C4-2B (cell line): Measurements from ENCODE around the gene SLC1A2.

Source experiments
- H3K27ac ChIP-seq: fragments of 450-650 bp; 2 replicates; pipeline ENCODE4 v1.5.1; 2017
- ZFX ChIP-seq: fragments of 450-650 bp; IDR thresholded peaks from 2 replicates; pipeline ENCODE4 v1.6.1; 2017
- TF ChIP-seq, protein P1 (sequence below): fragments of 450-650 bp; conservative IDR thresholded peaks from 2 replicates; pipeline ENCODE4 v1.5.1; 2017; ENCODE audit warnings: mild to moderate bottlenecking

Gene SLC1A2

DNA sequence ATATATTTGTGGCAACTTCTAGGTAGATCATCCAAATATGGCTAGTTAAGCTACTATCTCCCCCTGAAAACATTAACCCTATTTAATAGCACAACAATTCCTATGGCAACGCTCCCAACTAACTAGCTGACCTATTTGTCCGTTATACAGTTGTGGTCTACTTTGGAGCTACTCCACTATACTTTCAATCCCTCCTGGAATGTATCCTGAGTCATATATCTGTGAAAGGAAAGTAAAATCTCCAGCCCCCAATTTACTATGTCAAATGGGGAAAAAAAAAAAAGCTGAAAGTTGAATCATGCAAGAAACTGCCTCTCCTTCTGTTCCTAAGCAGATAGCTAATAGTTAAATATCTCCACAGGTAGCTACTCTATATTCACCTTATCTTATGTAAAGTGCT, 151.9 kb downstream of the SLC1A2 start:
- H3K27ac ChIP-seq: no peak overlapping the region
- TF ChIP-seq, protein P1, sequence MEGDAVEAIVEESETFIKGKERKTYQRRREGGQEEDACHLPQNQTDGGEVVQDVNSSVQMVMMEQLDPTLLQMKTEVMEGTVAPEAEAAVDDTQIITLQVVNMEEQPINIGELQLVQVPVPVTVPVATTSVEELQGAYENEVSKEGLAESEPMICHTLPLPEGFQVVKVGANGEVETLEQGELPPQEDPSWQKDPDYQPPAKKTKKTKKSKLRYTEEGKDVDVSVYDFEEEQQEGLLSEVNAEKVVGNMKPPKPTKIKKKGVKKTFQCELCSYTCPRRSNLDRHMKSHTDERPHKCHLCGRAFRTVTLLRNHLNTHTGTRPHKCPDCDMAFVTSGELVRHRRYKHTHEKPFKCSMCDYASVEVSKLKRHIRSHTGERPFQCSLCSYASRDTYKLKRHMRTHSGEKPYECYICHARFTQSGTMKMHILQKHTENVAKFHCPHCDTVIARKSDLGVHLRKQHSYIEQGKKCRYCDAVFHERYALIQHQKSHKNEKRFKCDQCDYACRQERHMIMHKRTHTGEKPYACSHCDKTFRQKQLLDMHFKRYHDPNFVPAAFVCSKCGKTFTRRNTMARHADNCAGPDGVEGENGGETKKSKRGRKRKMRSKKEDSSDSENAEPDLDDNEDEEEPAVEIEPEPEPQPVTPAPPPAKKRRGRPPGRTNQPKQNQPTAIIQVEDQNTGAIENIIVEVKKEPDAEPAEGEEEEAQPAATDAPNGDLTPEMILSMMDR: no peak
- TF ChIP-seq ZFX: no peak

DNA sequence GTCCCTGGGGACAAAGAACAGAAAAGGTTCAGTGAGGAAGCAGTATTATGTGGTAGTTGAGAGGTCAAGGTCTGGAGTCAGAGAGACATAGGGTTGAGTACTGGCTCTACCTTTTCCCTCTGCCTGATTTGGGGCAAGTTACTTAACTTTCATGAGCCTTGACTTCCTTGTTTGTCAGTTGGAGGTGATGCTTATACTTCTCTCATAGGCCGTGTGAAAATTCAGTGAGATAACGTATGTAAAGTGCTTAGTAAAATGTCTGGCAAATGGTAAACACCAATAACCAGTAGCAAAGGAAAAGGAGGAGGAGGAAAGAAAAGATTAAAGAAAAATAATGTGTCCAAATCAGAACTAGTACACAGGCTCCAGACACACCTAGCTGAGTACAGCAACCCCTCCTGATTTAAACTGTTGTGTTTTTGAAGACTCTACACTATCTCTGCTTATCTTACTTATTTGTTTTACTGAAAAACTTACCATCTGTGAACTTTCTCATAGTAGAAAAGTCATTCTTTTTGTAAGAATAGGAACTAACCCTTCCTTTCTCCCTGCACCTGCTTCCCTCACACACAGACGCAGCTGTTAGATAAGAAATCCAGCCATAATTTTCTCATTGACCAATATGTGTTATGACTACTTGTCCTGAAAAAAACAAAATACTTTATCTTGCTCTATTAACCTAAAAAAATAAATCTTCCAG, 153.5 kb downstream of the SLC1A2 start:
- TF ChIP-seq, protein P1: no peak
- TF ChIP-seq ZFX: no peak
- no peak overlapping the region for H3K27ac ChIP-seq

DNA sequence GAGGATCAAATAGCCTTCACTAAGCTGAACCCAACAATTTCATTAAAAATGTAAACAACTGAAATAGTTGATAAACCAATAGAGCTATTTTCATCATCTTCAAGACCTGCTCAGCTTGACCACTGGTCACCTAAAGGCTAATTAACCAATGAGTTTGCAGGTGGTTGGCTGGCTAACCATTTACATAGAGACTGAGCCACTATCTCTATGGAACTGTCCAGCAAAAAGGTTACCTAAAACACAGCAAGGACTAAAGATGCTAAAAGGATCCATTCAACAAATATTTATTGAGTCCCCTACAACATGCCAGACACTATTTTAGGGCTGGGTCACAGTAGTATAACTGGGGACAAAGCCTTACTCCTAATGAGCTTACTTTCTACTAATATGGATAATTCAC, 156.6 kb downstream of the SLC1A2 start:
- H3K27ac ChIP-seq: no peak overlapping the region
- no peak for TF ChIP-seq ZFX
- TF ChIP-seq, protein P1: no peak

DNA sequence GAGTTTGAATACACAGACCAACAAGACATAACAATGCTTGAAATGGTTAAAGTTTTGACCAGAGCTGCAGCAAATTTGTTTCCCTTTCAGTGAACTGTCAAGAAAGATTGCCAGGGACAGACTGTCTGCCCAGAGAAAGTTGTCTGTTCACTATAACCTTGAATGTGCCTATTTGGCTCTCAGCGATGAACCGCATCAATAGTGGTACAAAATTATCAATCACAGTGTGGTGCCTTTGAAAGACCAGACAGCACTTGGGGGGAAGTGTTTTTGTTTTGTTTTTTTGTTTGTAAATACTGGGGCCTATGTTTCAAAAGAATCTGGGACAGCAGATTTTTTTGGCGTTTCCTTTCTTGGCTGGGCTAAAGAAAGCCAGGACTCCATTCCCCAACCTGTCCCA, 157.3 kb downstream of the SLC1A2 start:
- TF ChIP-seq, protein P1: no peak
- no peak for TF ChIP-seq ZFX
- H3K27ac ChIP-seq: no peak overlapping the region

DNA sequence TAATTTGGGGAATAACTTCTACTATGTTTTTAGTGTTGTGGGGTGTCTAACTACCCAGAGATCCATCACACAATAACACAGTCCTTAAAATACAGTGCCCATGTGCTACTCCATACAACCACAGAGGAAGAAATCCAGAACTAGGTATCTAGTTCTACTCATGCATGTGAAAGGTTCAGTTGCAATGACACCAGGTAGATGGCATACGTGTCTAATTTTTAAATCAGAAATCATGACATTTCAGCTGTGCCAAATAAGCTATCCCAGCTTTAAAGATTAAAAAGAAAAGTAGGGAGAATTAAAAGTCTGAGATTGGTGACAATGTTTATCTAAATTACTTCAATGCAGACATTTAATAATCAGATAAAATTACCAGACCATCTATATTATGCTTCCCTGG, 158.2 kb downstream of the SLC1A2 start:
- TF ChIP-seq ZFX: no peak
- TF ChIP-seq, protein P1: no peak
- H3K27ac ChIP-seq: no peak overlapping the region

DNA sequence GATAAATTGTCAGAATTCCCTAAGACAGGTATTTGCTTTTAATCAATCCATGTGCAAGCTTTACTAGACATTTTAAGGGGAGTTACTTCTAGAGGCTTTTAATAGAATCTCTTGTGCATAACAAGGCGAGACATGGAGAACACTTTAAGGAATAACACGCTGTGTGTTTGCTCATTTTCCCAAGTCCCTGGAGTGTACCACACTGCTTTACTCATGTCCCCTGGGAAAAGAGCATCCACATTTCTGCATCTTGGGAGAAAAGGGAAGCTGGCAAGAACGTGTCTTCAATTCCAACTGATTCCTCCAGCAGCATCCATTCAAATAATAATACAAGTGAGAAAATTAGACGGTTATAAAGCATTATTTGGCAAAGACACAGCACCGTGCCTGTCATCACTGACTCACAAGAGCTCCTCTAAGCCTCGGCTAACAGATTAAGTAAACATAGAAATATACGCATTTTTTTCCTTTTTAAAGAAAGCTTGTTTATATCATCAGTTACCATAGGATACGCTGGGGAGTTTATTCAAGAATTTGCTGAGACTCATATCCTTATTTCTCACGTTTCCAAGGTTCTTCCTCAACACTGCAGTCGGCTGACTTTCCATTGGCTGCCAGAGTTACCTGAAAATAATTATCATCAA, 158.9 kb downstream of the SLC1A2 start:
- TF ChIP-seq ZFX: no peak
- TF ChIP-seq, protein P1: no peak
- H3K27ac ChIP-seq: no peak overlapping the region

DNA sequence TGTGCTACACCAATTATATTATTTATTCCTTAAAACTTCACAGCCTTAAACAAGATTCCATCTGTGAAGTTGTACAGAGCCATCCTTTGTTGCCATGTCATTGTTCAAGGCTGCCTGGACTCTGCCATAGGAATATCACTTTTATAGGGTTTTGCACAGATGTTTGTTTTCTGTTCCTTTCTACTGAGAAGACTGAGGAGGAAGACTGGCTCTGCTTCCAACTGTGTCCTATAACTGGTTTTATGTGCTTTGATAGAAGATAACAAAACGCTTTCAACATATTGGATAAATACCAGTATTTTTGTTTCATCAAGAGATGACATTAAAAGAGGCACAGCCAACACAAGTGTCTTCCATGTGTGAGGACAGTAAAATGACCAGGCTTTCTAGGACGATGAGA, 159.8 kb downstream of the SLC1A2 start:
- no peak for TF ChIP-seq ZFX
- TF ChIP-seq, protein P1: no peak
- no peak overlapping the region for H3K27ac ChIP-seq
